Psoas muscle (tissue), 8 donors: ENCODE results near the gene RBM12. TPM values are rescaled to one million over a fixed set of nuclear protein-coding genes. Genes with fewer than 3 reads are reported as not detected.

Source experiments
- ATAC-seq, 4 donors: fragments of 200-7000 bp; cut with Tn5 transposase; one replicate each; pipeline ENCODE4 v1.9.1; 2020; ENCODE audit warnings: moderate library complexity in 3 of 4, mild to moderate bottlenecking in 2 of 4
- DNase-seq, 2 donors: peaks; one replicate each; pipeline ENCODE4 v3.0.0-alpha.2; 2020
- H3K27ac ChIP-seq: fragments of 200-600 bp; one replicate; pipeline ENCODE4 v1.8.0; 2022
- H3K27me3 ChIP-seq, 3 donors: fragments of 200-600 bp in 1 of 3; one replicate each; pipeline versions ENCODE4 v1.6.1 to v1.8.0; 2013 to 2022; ENCODE audit warnings: low read length in 2 of 3, mild to moderate bottlenecking in 2 of 3, moderate library complexity in 1 of 3; ENCODE audit not compliant: insufficient read depth in 3 of 3
- H3K36me3 ChIP-seq, 2 donors: fragments of 200-600 bp in 1 of 2; one replicate each; pipeline versions ENCODE4 v1.6.1 to v1.8.0; 2013 to 2022; ENCODE audit warnings: low read depth in 1 of 2, mild to moderate bottlenecking in 1 of 2, moderate library complexity in 1 of 2; ENCODE audit not compliant: insufficient read depth in 1 of 2
- H3K4me1 ChIP-seq: fragments of 200-600 bp; one replicate; pipeline ENCODE4 v1.8.0; 2022
- H3K4me3 ChIP-seq: fragments of 200-600 bp; one replicate; pipeline ENCODE4 v1.8.0; 2022; ENCODE audit warnings: mild to moderate bottlenecking
- H3K9me3 ChIP-seq: fragments of 200-600 bp; one replicate; pipeline ENCODE4 v1.8.0; 2022
- CTCF ChIP-seq: fragments of 200-600 bp; IDR thresholded peaks from one replicate; pipeline ENCODE4 v1.8.0; 2022; ENCODE audit warnings: antibody characterized with exemption
- WGBS, 3 donors: extraction: QIAGEN DNeasy Blood & Tissue Kit; methylation state at CpG; one replicate each; pipeline versions ENCODE4 v1.1.6 to v1.1.7; 2013; 5-methylcytosine and 5-hydroxymethylcytosine counted together
- intact Hi-C, 2 donors: fragments of 100-400 bp; cut with DNase I; formaldehyde crosslinking; loops; one replicate each; pipeline versions ENCODE4 v1.11.0 to v1.14.2; 2022
- polyA plus RNA-seq, 3 donors: library from polyadenylated mRNA; stranded (reverse); fragments of 200-250 nt; gene quantifications; one replicate each; pipeline ENCODE4 v1.2.3, GENCODE V29; 2013
- total RNA-seq, 4 donors: library from RNA; stranded (reverse); fragmentation: NEBNext Ultra II Directional in 2 of 4; extraction: Animal tissue kit (Norgen Biotek cat#: 25700) in 2 of 4; gene quantifications; one replicate each; pipeline versions ENCODE4 v1.2.1 to v1.2.4, GENCODE V29; 2021 to 2023
- donor health status: healthy with polysubstance abuse.
- donor health status: DM: no; HTN: no; CAD: no; lungs with moderate emphysema.
- donor health status: Bipolar disorder and iron deficiency.
- donor health status: healthy.
- donor health status: DM: yes; HTN: yes; CAD: no.
- donor health status: DM: no; HTN: no; CAD: no.
- donor health status: DM: no; HTN: no; CAD: no.
- donor health status: DM: yes; HTN: yes; CAD: no.

The RBM12 gene
- total and polyA plus RNA-seq, 7 donors, result 5.3 to 61.5 (median 22.5) TPM

GRCh38 chr20:35607003-35607735 lies 57.5 kb downstream of the RBM12 start:
- H3K4me1 ChIP-seq, result no peaks in the 10 kb centered on the region
- WGBS, 3 donors, result 78 to 80% (median 78%) methylated on average over 14 of the region's 14 CpGs
- no peak overlapping the region for H3K4me3 ChIP-seq
- no peak for ATAC-seq
- H3K9me3 ChIP-seq, result no peaks in the 10 kb centered on the region
- intact Hi-C loops, result loop anchor here in 1 of 2 donors (10.0 kb wide), 1 partner anchor 88 kb away; the partner anchor contains the start of genes NFS1 and ROMO1
- peak in 1 of 2 donors; percentile 32 for DNase-seq
- TF ChIP-seq CTCF, result no peak
- H3K36me3 ChIP-seq, result no peaks in the 10 kb centered on the region
- no peaks in the 10 kb centered on the region for H3K27me3 ChIP-seq
- H3K27ac ChIP-seq, result no peak overlapping the region

GRCh38 chr20:35606127-35606526 lies 58.6 kb downstream of the RBM12 start:
- Histone ChIP-seq H3K4me3 (no peak overlapping the region), H3K27ac (no peak overlapping the region), H3K4me1 (peaks cover 4% of the 10 kb centered on the region), H3K9me3 (no peaks in the 10 kb centered on the region), H3K36me3 (no peaks in the 10 kb centered on the region), H3K27me3 (no peaks in the 10 kb centered on the region)
- TF ChIP-seq CTCF, result no peak
- intact Hi-C loops, result loop anchor here (1.0 to 10.0 kb wide), 2 partner anchors 37 to 89 kb away; partner anchors contain the start of genes NFS1 (in 1 of the 2) and ROMO1 (in 1 of the 2)
- DNase-seq (peak in 1 of 2 donors; percentile 9), ATAC-seq (no peak)
- 87 to 88% (median 88%) methylated on average over 4 of the region's 4 CpGs for WGBS, 3 donors

GRCh38 chr20:35604449-35604747 lies 60.3 kb downstream of the RBM12 start:
- Histone ChIP-seq H3K36me3 (no peaks in the 10 kb centered on the region), H3K27me3 (peaks cover 0 to 9% (median 0%) of the 10 kb centered on the region in 3 donors), H3K4me1 (peaks cover 11% of the 10 kb centered on the region), H3K27ac (no peak overlapping the region), H3K4me3 (no peak overlapping the region), H3K9me3 (no peaks in the 10 kb centered on the region)
- DNase-seq (peak in 1 of 2 donors; percentile 33), ATAC-seq (no peak)
- no peak for TF ChIP-seq CTCF
- WGBS, 3 donors, result 50 to 56% (median 54%) methylated on average over 4 of the region's 4 CpGs
- intact Hi-C loops, result loop anchor here (5.0 to 10.0 kb wide), 2 partner anchors 90 to 283 kb away; partner anchors contain the start of genes NFS1 (in 1 of the 2) and ROMO1 (in 1 of the 2)

GRCh38 chr20:35603695-35604448 lies 60.8 kb downstream of the RBM12 start:
- intact Hi-C loops, result loop anchor here (5.0 to 10.0 kb wide), 2 partner anchors 91 to 283 kb away; partner anchors contain the start of genes NFS1 (in 1 of the 2) and ROMO1 (in 1 of the 2)
- H3K27me3 ChIP-seq, result peaks cover 0 to 11% (median 0%) of the 10 kb centered on the region in 3 donors
- no peak for TF ChIP-seq CTCF
- H3K27ac ChIP-seq, result no peak overlapping the region
- 88 to 92% (median 90%) methylated on average over 11 of the region's 11 CpGs for WGBS, 3 donors
- DNase-seq (peak in 1 of 2 donors; percentile 33), ATAC-seq (no peak)
- H3K4me3 ChIP-seq, result no peak overlapping the region
- peaks cover 11% of the 10 kb centered on the region for H3K4me1 ChIP-seq
- H3K36me3 ChIP-seq, result no peaks in the 10 kb centered on the region
- no peaks in the 10 kb centered on the region for H3K9me3 ChIP-seq
